K562 (cell line): ENCODE measurements around the gene C17orf113.
"Not testable (repeated sequence)": the region's sequence is repeated elsewhere in the genome, so short reads cannot be mapped to it uniquely, and the experiment has no call there.

Source experiments
- NFYB ChIP-seq: IDR thresholded peaks from 2 replicates; pipeline ENCODE4 v1.6.1; 2011; ENCODE audit warnings: mild to moderate bottlenecking, moderate library complexity; ENCODE audit not compliant: insufficient read length; ENCODE audit errors: extremely low read depth
- YBX1 ChIP-seq: fragments of 450-650 bp; IDR thresholded peaks from 2 replicates; pipeline ENCODE4 v1.7.1; 2016; ENCODE audit warnings: mild to moderate bottlenecking

- TF ChIP-seq NFYB, YBX1: not testable (repeated sequence)
These were observed 29.6 kb downstream of the C17orf113 start for GRCh38 chr17:42020845-42021244.
